Breast epithelium (tissue), 3 donors: ENCODE data around the gene SARS1.

ENCODE experiments used
- POLR2AphosphoS5 ChIP-seq, 3 donors: sonication (generic); formaldehyde crosslinking; IDR thresholded peaks; one replicate each; pipeline ENCODE4 v1.6.1; 2017; ENCODE audit warnings: antibody characterized with exemption in 3 of 3
- TF ChIP-seq, protein P1 (sequence below), 3 donors: fragments of 450-650 bp; IDR thresholded peaks; one replicate each; pipeline ENCODE4 v1.5.1; 2016 to 2017; ENCODE audit warnings: antibody characterized with exemption in 3 of 3, mild to moderate bottlenecking in 3 of 3, moderate library complexity in 3 of 3

DNA sequence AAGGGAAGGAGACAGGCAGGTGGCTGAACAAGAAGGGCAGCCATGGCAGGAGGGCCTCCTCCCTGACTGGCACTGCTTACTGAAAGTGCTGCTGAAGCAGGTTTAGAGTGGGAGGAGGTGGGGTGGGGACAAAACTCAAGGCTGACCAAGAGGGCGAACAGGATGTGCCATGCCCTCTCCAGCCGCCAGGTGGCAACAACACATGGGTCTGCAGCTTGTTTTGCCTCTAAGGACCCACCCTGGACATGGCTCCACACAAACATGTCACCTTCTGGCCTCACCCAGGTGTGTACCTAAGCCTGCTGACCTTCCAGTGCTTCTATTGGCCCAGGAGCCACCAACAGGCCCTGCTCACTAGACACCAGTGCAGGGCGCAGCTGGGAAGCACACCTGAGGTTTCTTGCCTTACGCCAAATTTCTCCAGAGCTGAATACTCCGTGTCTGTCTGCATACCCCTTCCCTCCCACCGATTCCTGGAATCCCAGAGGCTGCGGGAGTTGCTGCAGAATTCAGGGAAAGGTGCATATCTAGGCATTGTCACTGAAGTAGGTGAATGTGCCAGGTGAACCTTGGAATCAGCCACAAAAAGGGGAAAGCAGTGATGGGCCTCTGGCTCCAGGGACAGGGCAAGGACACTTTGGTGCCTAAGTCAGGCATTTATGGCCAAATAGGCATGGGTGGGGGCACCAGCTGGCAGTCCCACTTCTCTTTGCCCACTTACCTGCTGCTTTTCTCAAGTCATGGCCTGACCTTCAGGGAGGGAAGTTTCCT, 63.9 kb downstream of the SARS1 start:
- TF ChIP-seq, protein P1, sequence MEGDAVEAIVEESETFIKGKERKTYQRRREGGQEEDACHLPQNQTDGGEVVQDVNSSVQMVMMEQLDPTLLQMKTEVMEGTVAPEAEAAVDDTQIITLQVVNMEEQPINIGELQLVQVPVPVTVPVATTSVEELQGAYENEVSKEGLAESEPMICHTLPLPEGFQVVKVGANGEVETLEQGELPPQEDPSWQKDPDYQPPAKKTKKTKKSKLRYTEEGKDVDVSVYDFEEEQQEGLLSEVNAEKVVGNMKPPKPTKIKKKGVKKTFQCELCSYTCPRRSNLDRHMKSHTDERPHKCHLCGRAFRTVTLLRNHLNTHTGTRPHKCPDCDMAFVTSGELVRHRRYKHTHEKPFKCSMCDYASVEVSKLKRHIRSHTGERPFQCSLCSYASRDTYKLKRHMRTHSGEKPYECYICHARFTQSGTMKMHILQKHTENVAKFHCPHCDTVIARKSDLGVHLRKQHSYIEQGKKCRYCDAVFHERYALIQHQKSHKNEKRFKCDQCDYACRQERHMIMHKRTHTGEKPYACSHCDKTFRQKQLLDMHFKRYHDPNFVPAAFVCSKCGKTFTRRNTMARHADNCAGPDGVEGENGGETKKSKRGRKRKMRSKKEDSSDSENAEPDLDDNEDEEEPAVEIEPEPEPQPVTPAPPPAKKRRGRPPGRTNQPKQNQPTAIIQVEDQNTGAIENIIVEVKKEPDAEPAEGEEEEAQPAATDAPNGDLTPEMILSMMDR (IDR thresholded peaks at IDR 0.05), result peak; percentile 66 to 82 (median 79)
- no peak for TF ChIP-seq POLR2AphosphoS5 (IDR thresholded peaks at IDR 0.05)
